ENCODE measurements around the gene HSPA12A. TPM values are rescaled to one million over a fixed set of nuclear protein-coding genes. Genes with fewer than 3 reads are reported as not detected.

The HSPA12A gene
- polyA plus RNA-seq, 4 donors, result 29.9 to 50.5 (median 40.1) TPM

GRCh38 chr10:116771101-116771958, 29.0 kb upstream of the HSPA12A start:
- no peak for DNase-seq (ENCODE audit: low read depth in 4 of 4, low spot score in 2 of 4)

GRCh38 chr10:116770281-116770680, 27.9 kb upstream of the HSPA12A start:
- DNase-seq (ENCODE audit: low read depth in 4 of 4, low spot score in 2 of 4), result no peak

DNA sequence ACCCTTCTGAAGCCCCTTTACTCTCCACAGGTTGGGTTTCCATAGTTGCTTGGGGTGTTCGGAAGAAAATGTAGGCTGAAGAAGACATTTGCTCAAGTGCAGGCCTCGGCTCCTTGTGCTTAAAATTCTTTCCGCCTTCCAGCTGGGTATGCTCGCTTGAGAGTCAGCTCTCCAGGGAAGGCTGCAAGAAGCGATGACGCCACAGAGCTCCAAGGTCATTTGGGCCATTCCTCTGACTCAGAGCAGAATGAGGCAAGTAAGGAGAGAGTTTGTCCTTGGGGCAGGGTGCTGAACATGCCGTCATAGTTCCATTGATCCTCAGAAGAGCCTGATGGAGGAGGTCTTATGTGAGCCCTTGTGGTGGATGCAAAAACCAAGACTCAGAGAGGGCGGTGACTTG, 27.4 kb upstream of the HSPA12A start:
- DNase-seq (ENCODE audit: low read depth in 4 of 4, low spot score in 2 of 4), result no peak

DNA sequence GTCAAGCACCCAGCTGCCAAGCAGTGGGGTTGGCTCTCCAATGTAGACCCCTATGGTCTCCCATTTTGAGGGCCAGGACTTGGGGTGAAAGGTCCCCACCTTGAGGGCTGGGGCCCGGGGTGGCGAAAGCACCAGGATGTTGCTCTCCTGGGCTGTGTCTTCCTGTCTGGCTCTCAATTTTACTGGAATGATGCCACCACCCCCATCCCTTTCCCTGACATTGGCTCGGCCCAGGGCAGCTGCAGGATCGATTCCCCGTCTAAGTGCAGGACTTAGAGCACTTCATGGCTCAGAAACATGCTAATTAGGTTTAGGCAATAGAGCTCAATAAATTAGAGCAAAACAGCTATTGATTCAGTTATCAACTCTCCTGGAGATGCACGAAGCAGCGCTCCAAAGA, 27.0 kb upstream of the HSPA12A start:
- DNase-seq (ENCODE audit: low read depth in 4 of 4, low spot score in 2 of 4), result no peak

GRCh38 chr10:116768786-116769185, 26.4 kb upstream of the HSPA12A start:
- no peak for DNase-seq (ENCODE audit: low read depth in 4 of 4, low spot score in 2 of 4)

DNA sequence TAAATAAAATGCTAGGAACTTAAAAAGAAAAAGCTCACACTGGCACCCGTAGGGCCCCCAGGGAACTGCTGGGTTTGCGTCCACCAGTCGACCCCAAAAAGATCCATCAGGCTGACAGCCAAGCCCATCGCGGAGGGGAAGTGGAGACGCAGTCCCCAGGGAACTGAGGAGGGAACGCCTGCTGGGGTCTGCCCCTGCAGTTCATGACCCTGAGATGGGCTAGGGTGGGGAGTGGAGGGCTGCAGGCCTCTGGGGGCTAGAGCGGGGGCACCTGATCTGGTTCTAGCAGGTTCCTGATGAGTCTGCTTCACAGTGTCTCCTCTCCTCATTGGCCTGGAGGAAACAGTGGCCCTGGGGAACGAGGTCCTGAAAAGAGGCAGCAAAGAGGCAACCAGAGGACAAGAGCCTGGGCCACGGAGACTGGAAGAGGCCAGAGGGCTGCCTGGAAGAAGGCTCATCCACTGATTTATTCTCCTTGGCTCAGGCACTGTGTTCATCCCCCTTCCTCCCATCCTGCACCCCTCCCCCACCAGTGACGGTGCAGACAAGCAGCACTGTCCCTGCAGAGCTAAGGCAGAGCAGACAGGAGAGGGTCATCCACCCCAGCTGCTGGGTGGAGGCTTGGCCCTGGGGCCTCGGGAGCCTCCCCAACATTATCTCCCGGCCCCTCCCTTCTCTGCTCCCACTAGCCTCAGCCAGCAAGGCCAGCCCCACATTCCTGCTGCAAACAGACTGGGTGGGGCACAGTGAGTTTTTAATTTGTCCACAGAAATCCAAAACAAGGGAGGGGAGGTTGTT, 24.7 kb upstream of the HSPA12A start:
- DNase-seq (ENCODE audit: low read depth in 4 of 4, low spot score in 2 of 4), result no peak

- no peak for DNase-seq (ENCODE audit: low read depth in 4 of 4, low spot score in 2 of 4)
These were observed 24.0 kb upstream of the HSPA12A start for GRCh38 chr10:116766241-116766827.

DNA sequence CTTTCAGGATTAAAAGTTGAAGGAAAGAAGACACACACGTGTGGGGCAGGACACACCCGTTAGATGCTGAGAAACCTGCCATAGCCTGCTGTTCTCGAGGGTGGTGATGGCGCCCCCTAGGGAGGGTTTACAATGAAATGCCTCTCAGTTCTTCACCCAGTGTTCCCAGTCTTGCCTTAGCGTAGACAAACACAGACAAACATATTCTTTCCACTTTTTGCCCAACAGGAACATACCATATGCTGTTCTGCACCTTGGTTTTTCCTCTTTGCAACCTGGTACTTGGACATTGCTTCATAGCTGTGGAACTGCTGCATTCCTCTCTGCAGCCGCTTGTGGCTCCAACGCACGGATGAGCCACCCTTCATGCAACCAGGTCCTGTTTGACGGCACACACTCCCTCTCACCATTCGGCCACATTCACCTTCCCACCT, 23.3 kb upstream of the HSPA12A start:
- no peak for DNase-seq (ENCODE audit: low read depth in 4 of 4, low spot score in 2 of 4)

GRCh38 chr10:116764979-116765378, 22.6 kb upstream of the HSPA12A start:
- DNase-seq (ENCODE audit: low read depth in 4 of 4, low spot score in 2 of 4), result no peak

DNA sequence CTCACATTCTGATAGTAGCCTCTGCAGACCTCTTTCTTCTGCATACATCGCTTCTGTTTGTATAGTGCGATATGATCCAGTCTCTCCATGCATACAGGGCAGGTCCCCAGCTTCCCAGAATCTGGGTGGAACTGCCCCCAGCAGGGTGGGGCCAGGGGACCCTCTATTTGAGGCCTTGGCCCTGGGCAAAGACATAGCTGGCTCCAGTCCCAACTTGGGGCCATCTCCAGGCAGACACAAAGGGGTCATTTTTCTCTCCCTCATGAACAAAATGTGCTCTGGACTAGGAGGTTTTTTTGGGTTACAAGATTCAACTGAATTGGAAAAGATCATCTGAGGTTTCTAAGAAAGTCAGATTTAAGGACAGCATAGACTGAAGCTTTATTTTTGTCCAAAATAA, 21.1 kb upstream of the HSPA12A start:
- no peak for DNase-seq (ENCODE audit: low read depth in 4 of 4, low spot score in 2 of 4)

DNA sequence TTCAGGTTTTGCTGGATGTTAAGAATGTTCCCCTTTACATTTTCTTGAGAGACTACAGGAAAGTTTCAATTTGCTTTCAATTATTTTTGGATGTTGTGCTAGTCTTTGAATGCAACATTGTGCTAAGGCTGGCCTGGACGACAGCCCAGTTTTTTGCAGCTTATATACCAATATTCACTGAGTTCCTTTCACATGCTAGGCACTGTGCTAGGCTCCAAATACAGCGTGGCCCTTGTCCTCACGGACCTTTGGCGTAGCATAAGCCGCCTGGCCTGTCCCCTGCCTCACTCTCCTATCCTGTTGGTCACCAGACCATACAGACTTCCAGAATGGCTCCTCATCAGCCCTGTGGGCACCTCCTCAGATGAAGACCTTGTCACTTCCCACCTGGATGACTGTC, 19.5 kb upstream of the HSPA12A start:
- DNase-seq (ENCODE audit: low read depth in 4 of 4, low spot score in 2 of 4), result no peak

- DNase-seq (ENCODE audit: low read depth in 4 of 4, low spot score in 2 of 4), result no peak
These were observed 18.6 kb upstream of the HSPA12A start for GRCh38 chr10:116760919-116761318.

- DNase-seq (ENCODE audit: low read depth in 4 of 4, low spot score in 2 of 4), result no peak
These were observed 14.9 kb upstream of the HSPA12A start for GRCh38 chr10:116757246-116757645.

GRCh38 chr10:116756277-116756676, 13.9 kb upstream of the HSPA12A start:
- no peak for DNase-seq (ENCODE audit: low read depth in 4 of 4, low spot score in 2 of 4)

DNA sequence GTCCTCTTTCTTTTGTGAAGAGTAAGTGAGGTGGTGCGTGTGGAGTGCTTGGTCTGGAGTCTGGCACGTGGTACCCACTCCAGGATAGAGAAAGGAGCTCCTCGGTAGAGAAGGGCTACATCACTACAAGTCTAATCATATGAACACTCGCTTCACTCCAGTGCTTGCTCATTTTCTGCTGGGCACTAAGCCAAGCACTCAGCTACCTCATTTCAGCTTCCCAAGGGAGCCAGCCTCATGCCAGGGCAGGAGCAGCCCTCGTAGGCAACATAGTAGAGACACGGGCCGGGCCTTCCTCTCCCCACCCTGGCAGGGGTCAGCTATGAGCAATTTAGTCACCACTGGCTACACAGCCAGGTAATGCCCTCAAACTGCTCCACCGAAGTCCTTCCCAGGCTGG, 11.4 kb upstream of the HSPA12A start:
- DNase-seq (ENCODE audit: low read depth in 4 of 4, low spot score in 2 of 4), result no peak

GRCh38 chr10:116752969-116753665, 10.8 kb upstream of the HSPA12A start:
- DNase-seq (ENCODE audit: low read depth in 4 of 4, low spot score in 2 of 4), result no peak

GRCh38 chr10:116752563-116752962, 10.2 kb upstream of the HSPA12A start:
- no peak for DNase-seq (ENCODE audit: low read depth in 4 of 4, low spot score in 2 of 4)

DNA sequence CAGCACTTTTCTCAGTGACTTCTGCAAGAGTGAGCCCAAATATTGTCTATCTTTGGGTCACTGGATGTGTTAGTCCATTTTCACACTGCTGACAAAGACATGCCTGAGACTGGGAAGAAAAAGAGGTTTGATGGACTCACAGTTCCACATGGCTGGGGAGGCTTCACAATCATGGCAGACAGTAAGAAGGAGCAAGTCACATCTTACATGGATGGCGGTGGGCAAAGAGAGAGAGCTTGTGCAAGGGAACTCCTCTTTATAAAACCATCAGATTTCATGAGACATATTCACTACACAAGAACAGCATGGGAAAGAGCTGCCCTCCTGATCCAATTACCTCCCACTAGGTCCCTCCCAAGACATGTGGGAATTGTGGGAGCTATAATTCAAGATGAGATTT, 6.1 kb upstream of the HSPA12A start:
- DNase-seq (ENCODE audit: low read depth in 4 of 4, low spot score in 2 of 4), result no peak

DNA sequence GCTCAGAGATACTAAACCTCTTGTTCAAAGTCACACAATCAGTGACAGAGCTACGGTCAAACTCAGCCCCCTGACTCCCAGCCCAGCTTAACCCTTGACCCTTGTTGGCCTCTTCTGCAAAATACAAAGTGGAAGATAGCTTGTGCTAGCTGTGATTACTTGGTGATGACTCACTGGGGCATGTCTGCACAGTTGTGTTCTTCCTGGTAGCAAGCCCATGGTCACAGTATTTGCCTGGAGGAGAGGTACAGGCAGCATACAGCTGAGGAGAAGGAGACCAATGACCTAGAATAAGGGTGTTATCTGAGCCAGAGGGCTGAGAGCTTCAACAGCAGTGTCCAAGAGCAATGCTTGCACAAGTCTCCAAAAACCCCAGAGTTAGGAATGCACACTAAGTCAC, 5.7 kb upstream of the HSPA12A start:
- no peak for DNase-seq (ENCODE audit: low read depth in 4 of 4, low spot score in 2 of 4)

DNA sequence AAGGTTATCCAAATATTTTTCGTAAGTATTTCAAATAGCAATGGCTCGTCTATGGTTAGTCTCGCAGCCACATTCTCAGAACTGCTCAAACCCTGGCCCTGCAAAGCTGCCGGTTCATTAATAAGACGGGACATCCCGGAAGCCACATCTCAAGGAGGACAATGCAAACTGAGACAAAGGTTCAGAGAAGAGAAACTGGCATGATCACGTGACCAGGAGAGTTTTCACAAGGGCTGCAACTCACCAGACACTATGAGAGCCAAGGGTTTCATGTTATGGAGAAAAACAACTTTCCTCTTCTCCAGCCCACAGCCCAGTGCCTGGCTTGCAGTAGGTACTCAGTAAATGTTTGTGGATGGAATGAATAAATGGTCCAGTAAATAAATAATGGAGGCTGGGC, 5.0 kb upstream of the HSPA12A start:
- no peak for DNase-seq (ENCODE audit: low read depth in 4 of 4, low spot score in 2 of 4)

GRCh38 chr10:116744885-116745284, 2.5 kb upstream of the HSPA12A start:
- no peak for DNase-seq (ENCODE audit: low read depth in 4 of 4, low spot score in 2 of 4)

All from left renal cortex interstitium (tissue), 4 donors.